Upper lobe of right lung (tissue), 1 donor: ENCODE data around the gene DBF4B. TPM values are rescaled to one million over a fixed set of nuclear protein-coding genes. Genes with fewer than 3 reads are reported as not detected.
A peak's percentile ranks its signal among the peaks of the same experiment; 100 is the strongest.
"Not testable (repeated sequence)": the region's sequence is repeated elsewhere in the genome, so short reads cannot be mapped to it uniquely, and the experiment has no call there.

Experiments used
- ATAC-seq: fragments of 200-7000 bp; cut with Tn5 transposase; one replicate; pipeline ENCODE4 v1.9.1; 2020; ENCODE audit warnings: mild to moderate bottlenecking, moderate library complexity
- DNase-seq: peaks from one replicate; pipeline ENCODE4 v3.0.0-alpha.2; 2020
- H3K27ac ChIP-seq: fragments of 200-600 bp; one replicate; pipeline ENCODE4 v1.8.0; 2022
- H3K27me3 ChIP-seq: fragments of 200-600 bp; one replicate; pipeline ENCODE4 v1.8.0; 2022; ENCODE audit warnings: mild to moderate bottlenecking
- H3K36me3 ChIP-seq: fragments of 200-600 bp; one replicate; pipeline ENCODE4 v1.8.0; 2022
- H3K4me1 ChIP-seq: fragments of 200-600 bp; one replicate; pipeline ENCODE4 v1.8.0; 2022
- H3K4me3 ChIP-seq: fragments of 200-600 bp; one replicate; pipeline ENCODE4 v1.8.0; 2022; ENCODE audit warnings: mild to moderate bottlenecking
- H3K9me3 ChIP-seq: fragments of 200-600 bp; one replicate; pipeline ENCODE4 v1.8.0; 2022
- CTCF ChIP-seq: fragments of 200-600 bp; IDR thresholded peaks from one replicate; pipeline ENCODE4 v1.8.0; 2022; ENCODE audit warnings: antibody characterized with exemption
- intact Hi-C: fragments of 100-400 bp; cut with DNase I; formaldehyde crosslinking; loops from one replicate; pipeline ENCODE4 v1.11.0; 2022
- total RNA-seq: library from RNA; stranded (reverse); fragmentation: NEBNext Ultra II Directional; extraction: Animal tissue kit (Norgen Biotek cat#: 25700); gene quantifications from one replicate; pipeline ENCODE4 v1.2.1, GENCODE V29; 2021
- donor health status: DM: no; HTN: yes; CAD: no; lungs with severe emphysema.

Gene DBF4B
- total RNA-seq, 1 donor from 2014 or later: 4.5 TPM

GRCh38 chr17:44672479-44673093 is 35.9 kb upstream of the DBF4B start:
- peaks cover under 1% of the 10 kb centered on the region for H3K36me3 ChIP-seq
- no peaks in the 10 kb centered on the region for H3K9me3 ChIP-seq
- TF ChIP-seq CTCF: peak; percentile 57
- intact Hi-C loops: no loop called here
- DNase-seq (no peak), ATAC-seq (no peak)
- no peaks in the 10 kb centered on the region for H3K27me3 ChIP-seq
- H3K4me1 ChIP-seq: no peaks in the 10 kb centered on the region
- H3K4me3 ChIP-seq: no peak overlapping the region
- no peak overlapping the region for H3K27ac ChIP-seq

- no peak for ATAC-seq
- no peak overlapping the region for H3K4me3 ChIP-seq
- TF ChIP-seq CTCF: no peak
- DNase-seq: no peak
- peaks cover 13% of the 10 kb centered on the region for H3K36me3 ChIP-seq
- H3K9me3 ChIP-seq: no peaks in the 10 kb centered on the region
- H3K4me1 ChIP-seq: no peaks in the 10 kb centered on the region
- no peak overlapping the region for H3K27ac ChIP-seq
- intact Hi-C loops: no loop called here
- H3K27me3 ChIP-seq: no peaks in the 10 kb centered on the region
Observed at GRCh38 chr17:44673893-44674292, 34.6 kb upstream of the DBF4B start.

DNA sequence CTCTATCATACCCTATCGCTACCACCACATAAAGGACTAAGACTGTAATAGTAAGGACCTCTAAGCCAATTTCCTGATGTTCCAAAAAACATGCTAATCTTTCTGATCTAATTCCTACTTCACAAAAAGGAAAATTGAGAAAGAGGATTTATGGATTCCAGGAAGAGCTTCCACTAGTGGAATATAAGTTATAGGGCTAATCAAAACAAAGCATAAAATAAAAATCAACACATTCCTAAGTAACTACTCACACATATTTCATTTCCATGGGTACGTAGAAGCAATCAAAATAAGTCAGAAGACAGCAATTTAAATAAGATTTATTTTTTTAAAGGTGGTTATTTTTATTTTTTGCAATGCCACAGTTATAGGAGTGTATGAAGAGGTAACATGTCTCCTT is 31.3 kb upstream of the DBF4B start:
- intact Hi-C loops: no loop called here

GRCh38 chr17:44683303-44683702 is 25.2 kb upstream of the DBF4B start:
- peaks cover 68% of the 10 kb centered on the region for H3K36me3 ChIP-seq
- H3K9me3 ChIP-seq, H3K27ac ChIP-seq, ATAC-seq, H3K27me3 ChIP-seq, H3K4me1 ChIP-seq, DNase-seq, H3K4me3 ChIP-seq, intact Hi-C loops: not testable (repeated sequence)

More for the DNA sequence above, 31.3 kb upstream of the DBF4B start:
- Histone ChIP-seq H3K4me3 (no peak overlapping the region), H3K27ac (no peak overlapping the region), H3K9me3 (no peaks in the 10 kb centered on the region), H3K27me3 (no peaks in the 10 kb centered on the region), H3K4me1 (no peaks in the 10 kb centered on the region), H3K36me3 (peaks cover 44% of the 10 kb centered on the region)
- TF ChIP-seq CTCF: no peak
- no peak for DNase-seq
- ATAC-seq: no peak

GRCh38 chr17:44687756-44688155 is 20.7 kb upstream of the DBF4B start:
- peaks cover 11% of the 10 kb centered on the region for H3K4me1 ChIP-seq
- intact Hi-C loops: no loop called here
- no peaks in the 10 kb centered on the region for H3K27me3 ChIP-seq
- no peak overlapping the region for H3K27ac ChIP-seq
- no peak overlapping the region for H3K4me3 ChIP-seq
- peaks cover 26% of the 10 kb centered on the region for H3K36me3 ChIP-seq
- ATAC-seq: no peak
- no peaks in the 10 kb centered on the region for H3K9me3 ChIP-seq
- TF ChIP-seq CTCF: no peak
- no peak for DNase-seq

DNA sequence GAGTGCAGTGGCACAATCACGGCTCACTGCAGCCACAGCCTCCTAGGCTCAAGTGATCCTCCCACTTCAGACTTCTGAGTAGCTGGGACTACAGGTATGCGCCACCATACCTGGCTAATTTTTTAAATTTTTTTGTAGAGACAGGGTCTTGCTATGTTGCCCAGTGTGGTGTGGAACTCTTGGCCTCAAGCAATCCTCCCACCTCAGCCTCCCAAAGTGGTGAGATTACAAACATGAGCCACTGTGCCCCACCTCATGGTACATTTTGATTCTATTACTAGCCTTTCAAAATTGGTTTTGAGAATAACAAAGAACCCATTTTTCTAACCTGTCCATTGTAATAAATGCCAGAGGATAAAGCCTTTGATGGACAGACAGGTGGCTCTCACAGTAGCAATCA is 20.3 kb upstream of the DBF4B start:
- peaks cover 21% of the 10 kb centered on the region for H3K36me3 ChIP-seq
- no peaks in the 10 kb centered on the region for H3K9me3 ChIP-seq
- H3K27me3 ChIP-seq: no peaks in the 10 kb centered on the region
- intact Hi-C loops: no loop called here
- H3K4me1 ChIP-seq: peaks cover 11% of the 10 kb centered on the region
- H3K27ac ChIP-seq: no peak overlapping the region
- TF ChIP-seq CTCF: no peak
- no peak overlapping the region for H3K4me3 ChIP-seq
- ATAC-seq (no peak), DNase-seq (no peak)
